HepG2 (cell line): Measurements from ENCODE around the gene ZCCHC7. TPM values are rescaled to one million over a fixed set of nuclear protein-coding genes. Genes with fewer than 3 reads are reported as not detected.

Source experiments
- ATAC-seq: fragments of 200-7000 bp; cut with Tn5 transposase; 3 replicates; pipeline ENCODE4 v1.9.1; 2020; ENCODE audit warnings: mild to moderate bottlenecking, moderate library complexity
- BruUV-seq: library from RNA; stranded (reverse); fragments of 400-500 nt; replicated peaks from 2 replicates; lab custom pipeline; 2021; lab: Mats Ljungman, UMichigan
- CTCF ChIA-PET: fragments of 300-600 bp; formaldehyde crosslinking; extraction: SDS; loops from one replicate; lab custom pipeline; 2021; ENCODE audit warnings: low total read pairs, inconsistent platforms, low intra/inter-chr PET ratio; lab: Yijun Ruan, JAX
- POLR2A ChIA-PET: fragments of 350-600 bp; sonication (Branson Sonifier 250); formaldehyde crosslinking; loops from one replicate; lab custom pipeline; 2020; ENCODE audit warnings: antibody characterized with exemption, inconsistent platforms; lab: Yijun Ruan, JAX
- DNase-seq: peaks from one replicate; pipeline ENCODE4 v3.0.0-alpha.2; 2015; ENCODE audit warnings: low spot score
- FAIRE-seq: peaks from 3 replicates; lab custom pipeline; 2011; peaks lifted over from hg19 to GRCh38; lab: Jason Lieb, UNC
- H2AFZ ChIP-seq: one replicate; pipeline ENCODE4 v1.6.1; 2011; ENCODE audit warnings: low read length, inconsistent platforms
- H3K27ac ChIP-seq: fragments of 300-600 bp; 3 replicates; pipeline ENCODE4 v1.8.0; 2011; ENCODE audit warnings: mixed run types, mild to moderate bottlenecking, mixed read lengths, low read length, inconsistent platforms; ENCODE audit not compliant: insufficient read depth; ENCODE audit errors: extremely low read length
- H3K27me3 ChIP-seq, 2 experiments: fragments of 200-600 bp in 1 of 2; 2 replicates in 1 of 2; 3 replicates in 1 of 2; pipeline versions ENCODE4 v1.6.0 to v1.8.0; 2011; ENCODE audit warnings: low read length in 2 of 2, mild to moderate bottlenecking in 2 of 2, moderate library complexity in 2 of 2, inconsistent platforms in 1 of 2; ENCODE audit not compliant: insufficient read depth in 2 of 2, control insufficient read depth in 1 of 2
- H3K36me3 ChIP-seq, 2 experiments: fragments of 200-600 bp in 1 of 2; replicated peaks in 1 of 2; 2 replicates in 1 of 2; 3 replicates in 1 of 2; pipeline versions ENCODE4 v1.5.1 to v1.8.0; 2011; ENCODE audit warnings: low read length in 2 of 2, inconsistent platforms in 1 of 2; ENCODE audit not compliant: insufficient read depth in 2 of 2, control insufficient read depth in 1 of 2
- H3K4me1 ChIP-seq: 2 replicates; pipeline ENCODE4 v1.5.1; 2012; ENCODE audit warnings: low read length, inconsistent platforms; ENCODE audit not compliant: insufficient read depth
- H3K4me2 ChIP-seq: 2 replicates; pipeline ENCODE4 v1.6.0; 2011; ENCODE audit warnings: low read depth, low read length, inconsistent platforms
- H3K4me3 ChIP-seq, 3 experiments: fragments of 200-600 bp in 1 of 3; sonication (generic), shearing (Covaris generic) in 1 of 3; replicated peaks in 1 of 3; 2 replicates each; pipeline ENCODE4 v1.5.1; 2011 to 2016; ENCODE audit warnings: low read length in 3 of 3, inconsistent platforms in 2 of 3, low read depth in 2 of 3, mild to moderate bottlenecking in 2 of 3, control low read depth in 1 of 3, mixed read lengths in 1 of 3; ENCODE audit not compliant: insufficient read depth in 1 of 3
- H3K79me2 ChIP-seq: one replicate; pipeline ENCODE4 v1.6.1; 2011; ENCODE audit warnings: low read length, inconsistent platforms; ENCODE audit not compliant: insufficient read depth
- H3K9ac ChIP-seq: 2 replicates; pipeline ENCODE4 v1.6.0; 2011; ENCODE audit warnings: mild to moderate bottlenecking, low read depth, low read length, inconsistent platforms; ENCODE audit not compliant: insufficient read depth
- H3K9me3 ChIP-seq: 2 replicates; pipeline ENCODE4 v1.5.1; 2012; ENCODE audit warnings: mild to moderate bottlenecking, low read length
- H4K20me1 ChIP-seq: 2 replicates; pipeline ENCODE4 v1.6.0; 2011; ENCODE audit warnings: inconsistent platforms, mild to moderate bottlenecking, low read length, moderate library complexity; ENCODE audit not compliant: insufficient read depth
- JUNB ChIP-seq: sonication (generic); formaldehyde crosslinking; IDR thresholded peaks from 2 replicates; pipeline ENCODE4 v1.8.0; 2022; ENCODE audit warnings: missing genetic modification reagents, mild to moderate bottlenecking, borderline replicate concordance
- NFYB ChIP-seq: sonication (generic); formaldehyde crosslinking; IDR thresholded peaks from 2 replicates; pipeline ENCODE4 v1.4.0; 2020; ENCODE audit warnings: missing genetic modification reagents
- NRL ChIP-seq: sonication (generic); formaldehyde crosslinking; IDR thresholded peaks from 2 replicates; pipeline ENCODE4 v1.5.0; 2020; ENCODE audit warnings: missing genetic modification reagents, mild to moderate bottlenecking, moderate library complexity, borderline replicate concordance
- REPIN1 ChIP-seq: sonication (generic); formaldehyde crosslinking; IDR thresholded peaks from 2 replicates; pipeline ENCODE4 v1.8.0; 2022; ENCODE audit warnings: missing genetic modification reagents, low read depth, mild to moderate bottlenecking, borderline replicate concordance
- SETDB1 ChIP-seq: sonication (generic); formaldehyde crosslinking; IDR thresholded peaks from 2 replicates; pipeline ENCODE4 v1.5.1; 2020; ENCODE audit warnings: missing genetic modification reagents, mild to moderate bottlenecking, borderline replicate concordance
- ZIK1 ChIP-seq: sonication (generic); formaldehyde crosslinking; IDR thresholded peaks from 2 replicates; pipeline ENCODE4 v1.5.0; 2020; ENCODE audit warnings: mild to moderate bottlenecking, low read depth, missing genetic modification reagents, borderline replicate concordance
- ZNF678 ChIP-seq: sonication (generic); formaldehyde crosslinking; IDR thresholded peaks from 2 replicates; pipeline ENCODE4 v1.4.0; 2020; ENCODE audit warnings: mild to moderate bottlenecking, missing genetic modification reagents
- WGBS: methylation state at CpG from one replicate; pipeline ENCODE4 v1.1.6; 2017; ENCODE audit warnings: low lambda C conversion rate; 5-methylcytosine and 5-hydroxymethylcytosine counted together
- in situ Hi-C: cut with HindIII; loops from 2 replicates; pipeline ENCODE4 v1.10.0; 2017; ENCODE audit warnings: low pct_unique_long_range_greater_than_20kb; ENCODE audit not compliant: extremely low pct_ligation_motif_present
- intact Hi-C: fragments of 100-400 bp; cut with micrococcal nuclease; formaldehyde crosslinking; loops from one replicate; pipeline ENCODE4 v1.10.0; 2022; ENCODE audit not compliant: unreplicated experiment
- polyA plus RNA-seq, 8 experiments: library from polyadenylated mRNA; depleted of rRNA in 3 of 8; stranded (reverse) in 7 of 8; unstranded in 1 of 8; fragments of >200 nt; fragmentation: Illumina TruSeq in 4 of 8; extraction: Trizol in 4 of 8; gene quantifications; 2 replicates each; pipeline versions ENCODE4 v1.2.1 to v1.2.3, GENCODE V29; 2011 to 2016; ENCODE audit warnings: low read depth in 4 of 8, missing spikeins in 1 of 8, mixed read lengths in 1 of 8; ENCODE audit not compliant: insufficient read depth in 1 of 8
- total RNA-seq, 5 experiments: library from RNA; depleted of rRNA; stranded (reverse); fragments of >200 nt; fragmentation: Illumina TruSeq; extraction: Trizol; gene quantifications; 2 replicates each; pipeline ENCODE4 v1.2.3, GENCODE V29; 2016; ENCODE audit warnings: low read depth in 1 of 5
- TF ChIP-seq, protein P1 (sequence below): sonication (generic); formaldehyde crosslinking; IDR thresholded peaks from 2 replicates; pipeline ENCODE4 v1.4.0; 2020; ENCODE audit warnings: missing genetic modification reagents, borderline replicate concordance
- TF ChIP-seq, protein P2 (sequence below): sonication (generic); formaldehyde crosslinking; IDR thresholded peaks from 2 replicates; pipeline ENCODE4 v1.4.0; 2020; ENCODE audit warnings: mild to moderate bottlenecking, missing genetic modification reagents
- TF ChIP-seq, protein P3 (sequence below): IDR thresholded peaks from 2 replicates; pipeline ENCODE4 v1.4.0; 2020; ENCODE audit warnings: mild to moderate bottlenecking, missing genetic modification reagents

Gene ZCCHC7
- total and polyA plus RNA-seq, 2 of the 13 experiments (the other 11 are each of a cell fraction or from before 2014, with no cell fraction given): 13.6 to 19.3 TPM

GRCh38 chr9:37174247-37174646, 53.9 kb downstream of the ZCCHC7 start:
- no peak for DNase-seq
- H3K27ac ChIP-seq: no peak overlapping the region
- no peaks in the 10 kb centered on the region for H3K9me3 ChIP-seq
- WGBS: 99% methylated on average over 2 of the region's 2 CpGs
- ChIA-PET POLR2A (no interaction called here), CTCF (no interaction called here)
- FAIRE-seq: no peak
- BruUV-seq: no TSS peak
- no peak for ATAC-seq
- no peak overlapping the region for H3K4me3 ChIP-seq
- no peaks in the 10 kb centered on the region for H3K79me2 ChIP-seq
- H3K27me3 ChIP-seq: no peaks in the 10 kb centered on the region
- H4K20me1 ChIP-seq: no peaks in the 10 kb centered on the region
- H3K36me3 ChIP-seq: no peaks in the 10 kb centered on the region; a peak in 1 of 5 replicates
- no peak for TF ChIP-seq SETDB1 (CRISPR knock-in tag)
- TF ChIP-seq, protein P1, sequence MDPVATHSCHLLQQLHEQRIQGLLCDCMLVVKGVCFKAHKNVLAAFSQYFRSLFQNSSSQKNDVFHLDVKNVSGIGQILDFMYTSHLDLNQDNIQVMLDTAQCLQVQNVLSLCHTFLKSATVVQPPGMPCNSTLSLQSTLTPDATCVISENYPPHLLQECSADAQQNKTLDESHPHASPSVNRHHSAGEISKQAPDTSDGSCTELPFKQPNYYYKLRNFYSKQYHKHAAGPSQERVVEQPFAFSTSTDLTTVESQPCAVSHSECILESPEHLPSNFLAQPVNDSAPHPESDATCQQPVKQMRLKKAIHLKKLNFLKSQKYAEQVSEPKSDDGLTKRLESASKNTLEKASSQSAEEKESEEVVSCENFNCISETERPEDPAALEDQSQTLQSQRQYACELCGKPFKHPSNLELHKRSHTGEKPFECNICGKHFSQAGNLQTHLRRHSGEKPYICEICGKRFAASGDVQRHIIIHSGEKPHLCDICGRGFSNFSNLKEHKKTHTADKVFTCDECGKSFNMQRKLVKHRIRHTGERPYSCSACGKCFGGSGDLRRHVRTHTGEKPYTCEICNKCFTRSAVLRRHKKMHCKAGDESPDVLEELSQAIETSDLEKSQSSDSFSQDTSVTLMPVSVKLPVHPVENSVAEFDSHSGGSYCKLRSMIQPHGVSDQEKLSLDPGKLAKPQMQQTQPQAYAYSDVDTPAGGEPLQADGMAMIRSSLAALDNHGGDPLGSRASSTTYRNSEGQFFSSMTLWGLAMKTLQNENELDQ (CRISPR knock-in tag): no peak
- TF ChIP-seq REPIN1 (CRISPR knock-in tag): no peak
- no peak for TF ChIP-seq NFYB (CRISPR knock-in tag)
- TF ChIP-seq NRL (CRISPR knock-in tag): no peak
- no peak for TF ChIP-seq JUNB (CRISPR knock-in tag)
- no peak for TF ChIP-seq ZNF678 (CRISPR knock-in tag)
- TF ChIP-seq, protein P2, sequence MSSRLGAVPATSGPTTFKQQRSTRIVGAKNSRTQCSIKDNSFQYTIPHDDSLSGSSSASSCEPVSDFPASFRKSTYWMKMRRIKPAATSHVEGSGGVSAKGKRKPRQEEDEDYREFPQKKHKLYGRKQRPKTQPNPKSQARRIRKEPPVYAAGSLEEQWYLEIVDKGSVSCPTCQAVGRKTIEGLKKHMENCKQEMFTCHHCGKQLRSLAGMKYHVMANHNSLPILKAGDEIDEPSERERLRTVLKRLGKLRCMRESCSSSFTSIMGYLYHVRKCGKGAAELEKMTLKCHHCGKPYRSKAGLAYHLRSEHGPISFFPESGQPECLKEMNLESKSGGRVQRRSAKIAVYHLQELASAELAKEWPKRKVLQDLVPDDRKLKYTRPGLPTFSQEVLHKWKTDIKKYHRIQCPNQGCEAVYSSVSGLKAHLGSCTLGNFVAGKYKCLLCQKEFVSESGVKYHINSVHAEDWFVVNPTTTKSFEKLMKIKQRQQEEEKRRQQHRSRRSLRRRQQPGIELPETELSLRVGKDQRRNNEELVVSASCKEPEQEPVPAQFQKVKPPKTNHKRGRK (CRISPR knock-in tag): no peak
- TF ChIP-seq, protein P3, sequence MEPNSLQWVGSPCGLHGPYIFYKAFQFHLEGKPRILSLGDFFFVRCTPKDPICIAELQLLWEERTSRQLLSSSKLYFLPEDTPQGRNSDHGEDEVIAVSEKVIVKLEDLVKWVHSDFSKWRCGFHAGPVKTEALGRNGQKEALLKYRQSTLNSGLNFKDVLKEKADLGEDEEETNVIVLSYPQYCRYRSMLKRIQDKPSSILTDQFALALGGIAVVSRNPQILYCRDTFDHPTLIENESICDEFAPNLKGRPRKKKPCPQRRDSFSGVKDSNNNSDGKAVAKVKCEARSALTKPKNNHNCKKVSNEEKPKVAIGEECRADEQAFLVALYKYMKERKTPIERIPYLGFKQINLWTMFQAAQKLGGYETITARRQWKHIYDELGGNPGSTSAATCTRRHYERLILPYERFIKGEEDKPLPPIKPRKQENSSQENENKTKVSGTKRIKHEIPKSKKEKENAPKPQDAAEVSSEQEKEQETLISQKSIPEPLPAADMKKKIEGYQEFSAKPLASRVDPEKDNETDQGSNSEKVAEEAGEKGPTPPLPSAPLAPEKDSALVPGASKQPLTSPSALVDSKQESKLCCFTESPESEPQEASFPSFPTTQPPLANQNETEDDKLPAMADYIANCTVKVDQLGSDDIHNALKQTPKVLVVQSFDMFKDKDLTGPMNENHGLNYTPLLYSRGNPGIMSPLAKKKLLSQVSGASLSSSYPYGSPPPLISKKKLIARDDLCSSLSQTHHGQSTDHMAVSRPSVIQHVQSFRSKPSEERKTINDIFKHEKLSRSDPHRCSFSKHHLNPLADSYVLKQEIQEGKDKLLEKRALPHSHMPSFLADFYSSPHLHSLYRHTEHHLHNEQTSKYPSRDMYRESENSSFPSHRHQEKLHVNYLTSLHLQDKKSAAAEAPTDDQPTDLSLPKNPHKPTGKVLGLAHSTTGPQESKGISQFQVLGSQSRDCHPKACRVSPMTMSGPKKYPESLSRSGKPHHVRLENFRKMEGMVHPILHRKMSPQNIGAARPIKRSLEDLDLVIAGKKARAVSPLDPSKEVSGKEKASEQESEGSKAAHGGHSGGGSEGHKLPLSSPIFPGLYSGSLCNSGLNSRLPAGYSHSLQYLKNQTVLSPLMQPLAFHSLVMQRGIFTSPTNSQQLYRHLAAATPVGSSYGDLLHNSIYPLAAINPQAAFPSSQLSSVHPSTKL (CRISPR knock-in tag): no peak
- no peak for TF ChIP-seq ZIK1
- no peaks in the 10 kb centered on the region for H3K4me1 ChIP-seq
- intact Hi-C loops (no loop called here), in situ Hi-C loops (no loop called here)
- H3K4me2 ChIP-seq: no peak overlapping the region
- H2AFZ ChIP-seq: no peak overlapping the region
- no peak overlapping the region for H3K9ac ChIP-seq
